Measurements from ENCODE around the gene SHANK2. TPM values are rescaled to one million over a fixed set of nuclear protein-coding genes. Genes with fewer than 3 reads are reported as not detected.

SHANK2 gene
- total and polyA plus RNA-seq, 7 donors, result 3.5 to 43.8 (median 8.0) TPM

DNA sequence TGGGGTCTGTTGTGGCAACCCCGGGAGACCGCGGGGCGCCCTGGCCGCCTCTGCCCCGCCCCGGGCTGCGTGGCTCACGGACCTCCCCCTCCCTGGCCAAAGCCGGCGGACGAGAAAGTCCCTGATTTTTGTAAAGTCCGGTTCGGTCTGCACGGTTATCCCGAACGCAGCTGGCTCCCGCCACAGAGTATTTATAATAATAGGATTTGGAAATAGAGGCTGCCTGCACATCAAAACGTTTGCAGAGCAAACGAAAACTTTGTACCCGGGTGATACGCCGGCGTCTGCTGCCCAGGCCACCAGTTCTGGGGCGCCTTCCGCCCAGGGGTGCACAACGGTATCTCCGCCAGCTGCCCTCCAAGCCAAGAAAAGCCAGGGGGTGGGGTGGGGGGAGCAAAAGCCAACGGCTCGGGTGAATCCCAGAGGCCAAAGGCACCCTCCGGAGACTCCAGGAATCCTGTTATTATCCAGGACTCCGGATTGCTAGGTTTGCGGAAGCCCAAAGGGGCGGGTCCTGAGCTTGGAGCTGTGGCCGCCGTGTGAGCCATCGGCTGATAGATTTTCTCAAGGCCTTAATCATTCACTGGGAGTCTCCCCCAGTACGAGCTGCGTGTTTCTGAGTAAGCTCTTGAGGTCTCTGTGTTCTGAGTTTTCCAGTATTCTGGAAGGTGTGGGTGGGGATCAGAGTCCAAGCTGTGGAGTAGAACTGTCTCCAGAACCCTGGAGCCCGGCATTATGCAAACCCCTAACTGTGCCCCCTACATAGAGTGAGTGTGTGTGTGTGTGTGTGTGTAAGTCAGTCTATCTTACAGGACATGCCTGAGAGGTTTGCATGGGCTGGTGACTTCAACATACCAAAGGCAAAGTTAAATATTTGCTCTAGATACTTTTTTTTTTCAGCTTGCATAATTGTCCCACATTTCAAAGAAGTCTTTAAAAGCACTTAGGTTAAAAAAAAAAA is 673 bp upstream of the SHANK2 start:
- Histone ChIP-seq H3K4me3 (peak overlapping the region in 3 of 4 donors; percentile 45 to 55 (median 53)), H3K9me3 (peaks cover 0 to 2% (median 0%) of the 10 kb centered on the region in 4 donors), H3K27me3 (peaks cover 34 to 56% (median 53%) of the 10 kb centered on the region in 3 donors), H3K36me3 (no peaks in the 10 kb centered on the region), H3K27ac (peak overlapping the region in 1 of 4 donors; percentile 33), H3K4me1 (peaks cover 0 to 26% (median 24%) of the 10 kb centered on the region in 4 donors)
- intact Hi-C loops (cut with DNase I), result no loop called here
- TF ChIP-seq POLR2A (IDR thresholded peaks at IDR 0.05) (no peak), POLR2AphosphoS5 (IDR thresholded peaks at IDR 0.05) (no peak), EP300 (IDR thresholded peaks at IDR 0.05) (no peak)
- TF ChIP-seq, protein P1, sequence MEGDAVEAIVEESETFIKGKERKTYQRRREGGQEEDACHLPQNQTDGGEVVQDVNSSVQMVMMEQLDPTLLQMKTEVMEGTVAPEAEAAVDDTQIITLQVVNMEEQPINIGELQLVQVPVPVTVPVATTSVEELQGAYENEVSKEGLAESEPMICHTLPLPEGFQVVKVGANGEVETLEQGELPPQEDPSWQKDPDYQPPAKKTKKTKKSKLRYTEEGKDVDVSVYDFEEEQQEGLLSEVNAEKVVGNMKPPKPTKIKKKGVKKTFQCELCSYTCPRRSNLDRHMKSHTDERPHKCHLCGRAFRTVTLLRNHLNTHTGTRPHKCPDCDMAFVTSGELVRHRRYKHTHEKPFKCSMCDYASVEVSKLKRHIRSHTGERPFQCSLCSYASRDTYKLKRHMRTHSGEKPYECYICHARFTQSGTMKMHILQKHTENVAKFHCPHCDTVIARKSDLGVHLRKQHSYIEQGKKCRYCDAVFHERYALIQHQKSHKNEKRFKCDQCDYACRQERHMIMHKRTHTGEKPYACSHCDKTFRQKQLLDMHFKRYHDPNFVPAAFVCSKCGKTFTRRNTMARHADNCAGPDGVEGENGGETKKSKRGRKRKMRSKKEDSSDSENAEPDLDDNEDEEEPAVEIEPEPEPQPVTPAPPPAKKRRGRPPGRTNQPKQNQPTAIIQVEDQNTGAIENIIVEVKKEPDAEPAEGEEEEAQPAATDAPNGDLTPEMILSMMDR (IDR thresholded peaks at IDR 0.05), result no peak
- no peak for DNase-seq
- 1 to 5% methylated on average over 40 of the region's 40 CpGs for WGBS, 2 donors

DNA sequence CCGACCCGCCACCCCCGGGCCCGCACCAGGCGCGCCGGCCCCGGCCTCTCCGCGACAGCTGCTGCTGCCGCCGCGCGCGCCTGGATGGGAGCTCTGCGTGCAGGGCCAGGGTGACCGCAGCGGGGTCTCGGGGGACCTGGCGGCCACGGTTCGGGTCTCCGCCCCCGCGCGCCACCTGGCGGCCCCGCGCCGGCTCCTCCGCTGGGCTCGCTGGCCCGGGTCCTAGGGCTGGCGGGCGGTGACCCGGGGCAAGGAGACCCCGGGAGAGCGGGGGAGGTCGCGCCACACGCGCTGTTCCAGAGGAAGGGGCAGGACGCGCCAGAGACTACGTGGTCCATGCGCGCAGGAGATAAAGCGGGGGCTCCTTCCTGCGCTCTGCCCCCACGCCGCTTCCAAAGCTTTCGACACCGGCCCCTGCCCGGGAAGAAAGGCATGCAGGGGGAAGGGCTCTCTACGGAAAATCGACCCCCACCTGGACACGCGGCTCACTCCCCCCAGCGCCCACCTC is 562 bp downstream of the SHANK2 start:
- no peaks in the 10 kb centered on the region for H3K36me3 ChIP-seq
- H3K4me1 ChIP-seq, result peaks cover 0 to 26% (median 24%) of the 10 kb centered on the region in 4 donors
- 0 to 2% methylated on average over 59 of the region's 59 CpGs for WGBS, 2 donors
- H3K4me3 ChIP-seq, result peak overlapping the region; percentile 21 to 55 (median 49)
- H3K27ac ChIP-seq, result peak overlapping the region in 1 of 4 donors; percentile 33
- DNase-seq, result no peak
- no peaks in the 10 kb centered on the region for H3K9me3 ChIP-seq
- TF ChIP-seq, protein P1 (IDR thresholded peaks at IDR 0.05), result peak in 2 of 4 experiments; percentile 12 to 29
- TF ChIP-seq POLR2AphosphoS5 (IDR thresholded peaks at IDR 0.05), result no peak
- TF ChIP-seq POLR2A (IDR thresholded peaks at IDR 0.05), result no peak
- peaks cover 38 to 65% (median 58%) of the 10 kb centered on the region in 3 donors for H3K27me3 ChIP-seq
- intact Hi-C loops (cut with DNase I), result no loop called here

DNA sequence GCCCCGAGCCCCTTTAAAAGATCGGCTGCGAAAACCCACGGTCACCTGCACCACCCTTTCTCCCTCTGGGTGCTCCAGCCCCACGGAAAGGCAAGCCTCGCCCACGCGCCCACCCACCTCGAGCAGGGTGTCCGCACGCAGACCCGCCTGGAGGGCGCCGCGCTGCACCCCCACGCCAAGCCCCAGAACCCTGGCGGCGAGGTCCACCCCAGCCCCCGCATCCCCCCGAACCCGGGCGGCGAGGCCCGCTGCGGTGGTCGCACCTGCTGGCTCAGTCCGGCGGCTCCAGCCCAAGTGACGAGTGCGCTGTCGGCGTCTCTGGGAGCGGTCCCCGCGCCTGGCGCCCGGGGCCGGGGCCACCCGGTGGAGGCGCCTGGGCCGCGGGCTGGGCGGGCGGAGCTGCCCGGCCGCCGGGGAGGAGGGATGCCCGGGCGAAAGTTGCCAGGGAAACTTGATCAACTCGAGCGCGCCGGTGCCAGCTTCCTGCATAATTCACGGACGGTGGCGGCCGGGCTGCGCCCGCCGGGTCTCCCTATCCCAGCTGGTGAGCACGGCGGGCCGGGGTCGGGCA is 1.1 kb downstream of the SHANK2 start:
- no peak overlapping the region for H3K27ac ChIP-seq
- H3K36me3 ChIP-seq, result no peaks in the 10 kb centered on the region
- no peaks in the 10 kb centered on the region for H3K9me3 ChIP-seq
- intact Hi-C loops (cut with DNase I), result no loop called here
- no peak for DNase-seq
- peaks cover 0 to 26% (median 24%) of the 10 kb centered on the region in 4 donors for H3K4me1 ChIP-seq
- TF ChIP-seq, protein P1 (IDR thresholded peaks at IDR 0.05), result no peak
- TF ChIP-seq EP300 (IDR thresholded peaks at IDR 0.05), result no peak
- H3K27me3 ChIP-seq, result peaks cover 38 to 70% (median 58%) of the 10 kb centered on the region in 3 donors
- peak overlapping the region in 3 of 4 donors; percentile 45 to 55 (median 53) for H3K4me3 ChIP-seq
- 1 to 3% methylated on average over 64 of the region's 64 CpGs for WGBS, 2 donors

DNA sequence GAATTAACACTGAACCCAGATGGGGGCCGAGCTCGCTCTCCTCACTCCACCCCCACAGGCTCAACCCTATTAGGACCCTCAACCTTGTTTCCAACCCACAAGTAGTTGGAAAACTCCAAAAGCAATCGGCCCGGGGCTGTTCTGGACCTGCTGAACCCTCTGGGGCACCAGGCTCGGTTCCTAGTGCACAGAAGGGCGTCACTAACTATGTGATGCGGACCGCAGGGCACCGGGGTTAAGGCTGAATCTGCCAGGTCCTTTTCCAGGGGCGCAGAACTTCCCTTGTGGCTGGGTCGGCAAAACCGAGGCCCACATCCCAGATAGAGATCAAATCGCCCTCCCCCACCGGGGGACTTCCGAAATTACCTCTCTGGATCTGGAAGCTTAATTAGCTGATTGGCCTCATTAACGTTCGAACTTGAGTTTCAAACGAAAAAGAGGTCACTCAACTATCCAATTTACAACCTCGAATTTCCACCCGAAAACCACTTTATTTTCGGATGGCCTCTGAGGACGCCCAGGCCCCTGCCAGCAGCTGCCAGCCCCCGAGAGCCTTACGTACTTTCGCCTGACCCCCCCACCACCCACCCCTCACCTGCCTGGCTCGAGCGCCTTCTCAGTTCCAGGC is 1.7 kb downstream of the SHANK2 start:
- intact Hi-C loops (cut with DNase I), result no loop called here
- Histone ChIP-seq H3K36me3 (no peaks in the 10 kb centered on the region), H3K4me1 (peaks cover 0 to 26% (median 24%) of the 10 kb centered on the region in 4 donors), H3K9me3 (no peaks in the 10 kb centered on the region), H3K4me3 (no peak overlapping the region), H3K27me3 (peaks cover 38 to 70% (median 58%) of the 10 kb centered on the region in 3 donors), H3K27ac (no peak overlapping the region)
- TF ChIP-seq, protein P1 (IDR thresholded peaks at IDR 0.05), result no peak
- TF ChIP-seq POLR2A (IDR thresholded peaks at IDR 0.05) (no peak), POLR2AphosphoS5 (IDR thresholded peaks at IDR 0.05) (no peak), EP300 (IDR thresholded peaks at IDR 0.05) (no peak)
- 34 to 47% methylated on average over 27 of the region's 27 CpGs for WGBS, 2 donors
- DNase-seq, result no peak

Data from sigmoid colon (tissue), 7 donors.